Putamen (tissue), 1 donor: ENCODE results near the gene LSAMP.
A peak's percentile ranks its signal among the peaks of the same experiment; 100 is the strongest.

ENCODE experiments used
- DNase-seq: peaks from one replicate; pipeline ENCODE4 v3.0.0-alpha.2; 2016; ENCODE audit warnings: low spot score

Gene LSAMP

GRCh38 chr3:116165135-116165534, 280.2 kb downstream of the LSAMP start:
- no peak for DNase-seq

GRCh38 chr3:116164039-116164438, 281.2 kb downstream of the LSAMP start:
- DNase-seq, result no peak

GRCh38 chr3:116161575-116162525, 283.4 kb downstream of the LSAMP start:
- DNase-seq, result peak; percentile 69

- DNase-seq, result no peak
Observed at GRCh38 chr3:116160594-116160993, 284.7 kb downstream of the LSAMP start.

- DNase-seq, result no peak
Observed at GRCh38 chr3:116155841-116156240, 289.4 kb downstream of the LSAMP start.

GRCh38 chr3:116154389-116154788, 290.9 kb downstream of the LSAMP start:
- no peak for DNase-seq

- peak; percentile 72 for DNase-seq
Observed at GRCh38 chr3:116153174-116153573, 292.1 kb downstream of the LSAMP start.

- DNase-seq, result no peak
Observed at GRCh38 chr3:116150655-116151167, 294.6 kb downstream of the LSAMP start.

GRCh38 chr3:116148881-116149851, 296.1 kb downstream of the LSAMP start:
- DNase-seq, result no peak

GRCh38 chr3:116145613-116146012, 299.7 kb downstream of the LSAMP start:
- DNase-seq, result no peak

- DNase-seq, result no peak
Observed at GRCh38 chr3:116141724-116142123, 303.6 kb downstream of the LSAMP start.

- no peak for DNase-seq
Observed at GRCh38 chr3:116140100-116140689, 305.1 kb downstream of the LSAMP start.

GRCh38 chr3:116139641-116140040, 305.6 kb downstream of the LSAMP start:
- peak; percentile 85 for DNase-seq

GRCh38 chr3:116135457-116136085, 309.7 kb downstream of the LSAMP start:
- peak; percentile 54 for DNase-seq

- no peak for DNase-seq
Observed at GRCh38 chr3:116129187-116129946, 315.9 kb downstream of the LSAMP start.

- DNase-seq, result no peak
Observed at GRCh38 chr3:116127464-116127863, 317.8 kb downstream of the LSAMP start.

GRCh38 chr3:116124166-116124565, 321.1 kb downstream of the LSAMP start:
- DNase-seq, result no peak

- no peak for DNase-seq
Observed at GRCh38 chr3:116118475-116119169, 326.7 kb downstream of the LSAMP start.

GRCh38 chr3:116114586-116114985, 330.7 kb downstream of the LSAMP start:
- no peak for DNase-seq

GRCh38 chr3:116112696-116113095, 332.6 kb downstream of the LSAMP start:
- DNase-seq, result no peak
